ENCODE measurements around the gene LRP2.
"Not testable (repeated sequence)": the region's sequence is repeated elsewhere in the genome, so short reads cannot be mapped to it uniquely, and the experiment has no call there.

LRP2 gene

DNA sequence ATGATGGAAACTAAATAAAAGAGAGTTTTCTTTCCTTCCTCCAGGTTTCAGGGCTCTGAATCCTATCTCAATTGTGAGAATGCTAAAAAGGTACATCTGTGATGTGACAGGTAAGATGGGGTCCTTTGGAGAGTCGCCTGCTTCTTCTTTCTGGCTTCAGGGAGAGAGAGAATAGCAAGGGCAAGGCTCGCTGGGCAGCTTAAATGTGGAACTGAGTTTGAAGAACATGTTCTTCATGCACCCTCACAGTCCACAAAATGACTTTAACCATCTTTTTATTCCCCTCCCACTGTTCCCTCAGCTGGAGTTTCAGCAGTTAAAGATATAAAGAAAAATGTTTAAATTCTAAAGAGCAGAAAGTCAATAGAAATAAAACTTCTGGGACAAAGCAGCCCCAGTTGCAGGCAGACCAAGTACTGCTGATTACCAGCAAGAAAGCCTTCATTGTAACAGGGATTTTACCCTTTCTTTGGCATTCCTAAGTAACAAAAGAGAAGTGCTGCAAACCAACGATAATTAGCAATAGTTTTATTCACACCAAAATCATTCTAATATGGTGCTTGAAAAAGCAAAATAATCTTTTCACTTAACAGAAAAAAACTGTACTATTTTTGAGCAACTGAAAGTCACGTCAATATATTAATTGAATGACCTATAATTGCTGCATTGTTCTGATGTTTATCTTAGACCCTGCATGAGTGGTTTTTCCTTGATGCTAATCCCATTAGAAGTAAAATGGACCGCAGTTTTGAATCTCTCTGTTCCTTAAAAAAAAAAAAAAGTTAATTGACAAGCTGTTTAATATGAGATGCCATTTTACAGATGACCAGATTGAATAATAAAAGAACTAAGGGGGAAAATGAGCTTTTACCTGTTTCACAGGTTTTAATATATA, 61.5 kb downstream of the LRP2 start:
- DNase-seq: no peak

DNA sequence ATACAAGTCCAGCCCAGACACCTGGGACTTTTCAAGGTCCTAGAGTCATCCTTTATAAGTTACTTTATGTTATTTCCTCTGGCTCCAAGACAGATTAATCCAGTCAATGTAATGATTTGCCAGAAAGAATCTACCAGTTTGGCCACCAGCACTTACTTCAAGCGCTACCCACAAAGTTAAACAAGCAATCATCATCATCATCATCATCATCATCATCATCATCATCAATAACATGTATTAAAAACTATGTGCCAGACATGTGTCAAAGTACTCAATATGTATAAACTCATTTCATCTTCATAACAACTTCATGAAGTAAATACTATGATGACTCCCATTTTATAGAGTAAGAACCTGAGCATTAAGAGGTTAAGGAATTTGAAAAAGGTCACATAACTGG, 64.3 kb downstream of the LRP2 start:
- no peak for DNase-seq

DNA sequence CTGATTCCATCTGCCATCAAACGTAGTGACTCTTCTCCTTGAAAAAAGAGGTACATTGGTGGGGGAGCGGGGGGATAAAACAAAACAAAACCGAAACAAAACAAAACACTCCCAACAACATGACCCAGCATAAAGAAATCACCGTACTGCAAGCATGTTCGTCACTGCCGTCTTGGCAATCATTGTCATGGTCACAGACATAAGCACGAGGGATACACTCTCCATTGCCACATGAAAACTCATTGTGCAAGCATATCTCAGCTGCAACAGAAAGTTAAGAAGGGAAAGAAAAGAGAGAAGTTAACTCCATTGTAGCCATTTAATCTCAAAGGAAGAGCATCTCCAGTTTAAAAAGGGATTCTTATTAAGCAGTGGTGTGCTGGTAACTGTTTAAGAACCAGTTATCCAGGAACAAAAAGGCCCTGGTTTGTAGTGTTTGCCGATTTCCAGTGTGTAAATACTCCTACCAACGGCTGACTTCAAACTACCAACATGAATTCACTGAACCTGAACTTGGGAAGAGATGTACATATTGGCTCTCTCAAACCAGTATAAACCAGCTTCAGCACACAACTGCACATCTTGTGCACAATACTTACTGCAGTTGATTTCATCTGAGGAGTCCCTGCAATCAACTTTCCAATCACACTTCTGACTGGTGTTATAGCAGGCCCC, 68.2 kb downstream of the LRP2 start:
- no peak for DNase-seq

DNA sequence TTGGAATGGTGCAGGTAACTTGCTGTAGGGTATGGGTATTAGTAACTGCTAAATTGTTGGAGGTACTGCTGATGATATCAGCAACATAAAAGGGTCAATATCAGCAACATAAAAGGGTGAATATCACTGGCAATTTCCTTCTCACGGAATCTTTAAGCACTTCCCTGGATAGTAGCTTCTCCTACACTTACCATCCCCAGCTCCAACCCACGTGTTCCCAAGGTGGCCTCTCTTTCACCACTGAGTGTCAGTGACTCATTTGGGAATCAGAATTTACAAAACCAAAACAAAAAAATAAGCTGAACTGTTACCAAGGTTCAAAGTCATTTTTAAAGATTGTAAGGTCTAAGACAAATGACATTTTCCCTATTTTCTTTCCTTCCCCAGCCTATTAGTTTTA, 70.8 kb downstream of the LRP2 start:
- DNase-seq: no peak

DNA sequence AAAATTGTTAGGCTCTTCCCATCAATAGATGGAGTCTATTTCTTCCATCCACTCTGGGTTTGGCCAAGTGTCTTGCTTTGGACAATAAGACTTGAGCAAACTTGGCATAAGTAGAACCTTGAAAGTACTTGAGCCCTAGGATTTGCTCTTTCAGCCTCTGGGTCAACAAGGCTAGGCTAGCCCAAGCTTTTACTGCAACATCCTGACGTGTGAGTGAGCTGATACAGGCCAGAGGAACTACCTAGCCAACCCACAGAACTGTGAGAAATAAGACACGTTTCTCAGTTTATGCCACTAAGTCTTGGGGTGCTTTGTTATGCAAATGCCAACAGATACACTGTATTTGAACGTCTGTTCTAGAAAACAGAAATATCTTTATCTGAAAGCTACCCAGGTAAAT, 71.9 kb downstream of the LRP2 start:
- DNase-seq: no peak

DNA sequence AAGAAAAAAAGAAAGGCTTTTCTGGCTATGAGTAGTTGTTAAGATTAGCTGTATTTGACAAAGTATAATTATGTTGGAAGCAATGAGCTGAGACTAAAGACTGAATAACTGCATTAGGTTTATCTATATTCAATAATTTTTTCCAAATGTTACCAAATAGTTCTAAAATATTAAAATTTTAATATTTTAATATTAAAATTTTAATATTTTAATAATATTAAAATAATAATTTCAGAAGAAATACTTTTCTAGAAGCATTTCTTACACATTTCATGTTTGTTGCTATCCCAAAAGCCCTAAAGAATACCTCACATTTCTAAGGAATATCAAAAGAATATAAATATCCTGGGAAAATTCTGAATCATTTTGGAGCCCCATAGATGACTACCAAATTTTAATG, 74.7 kb downstream of the LRP2 start:
- DNase-seq: no peak

GRCh38 chr2:169286624-169287231, 75.6 kb downstream of the LRP2 start:
- no peak for DNase-seq

GRCh38 chr2:169285531-169286235, 76.7 kb downstream of the LRP2 start:
- no peak for DNase-seq

GRCh38 chr2:169280502-169280901, 81.8 kb downstream of the LRP2 start:
- DNase-seq: no peak

DNA sequence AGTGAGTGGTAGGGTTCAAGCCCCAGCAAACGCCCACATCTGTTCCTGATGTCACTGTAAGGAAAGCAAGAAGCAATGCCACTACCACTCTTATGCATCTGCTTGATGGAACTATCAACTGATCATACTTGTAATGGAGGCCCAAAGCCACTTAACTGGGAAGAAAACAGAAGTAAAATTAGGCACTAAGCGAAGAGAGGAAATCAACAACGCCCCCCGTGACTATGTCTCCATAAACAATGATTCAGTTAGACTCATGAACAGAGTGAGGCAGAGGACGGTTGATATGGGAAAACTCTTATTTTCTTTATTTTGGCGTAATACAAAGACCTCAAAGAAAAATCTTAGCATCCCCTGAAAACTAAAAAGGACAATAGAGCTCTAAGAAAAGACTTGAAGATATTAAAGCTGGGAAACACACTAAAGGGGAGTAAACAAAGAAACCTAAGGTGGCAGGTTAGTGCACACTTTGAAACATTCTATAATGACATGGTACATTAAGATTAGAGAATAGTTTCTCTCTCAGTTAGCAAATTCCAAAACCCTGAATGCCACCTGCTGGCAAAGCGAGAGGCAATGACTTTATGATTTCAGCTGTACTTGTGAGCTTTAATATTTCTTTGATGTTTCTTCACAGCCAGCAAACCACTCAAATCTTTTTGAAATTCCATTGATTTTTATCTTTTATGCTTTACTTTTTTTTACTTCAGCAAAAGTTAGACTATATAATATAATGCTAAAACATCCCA, 86.5 kb downstream of the LRP2 start:
- DNase-seq: no peak

DNA sequence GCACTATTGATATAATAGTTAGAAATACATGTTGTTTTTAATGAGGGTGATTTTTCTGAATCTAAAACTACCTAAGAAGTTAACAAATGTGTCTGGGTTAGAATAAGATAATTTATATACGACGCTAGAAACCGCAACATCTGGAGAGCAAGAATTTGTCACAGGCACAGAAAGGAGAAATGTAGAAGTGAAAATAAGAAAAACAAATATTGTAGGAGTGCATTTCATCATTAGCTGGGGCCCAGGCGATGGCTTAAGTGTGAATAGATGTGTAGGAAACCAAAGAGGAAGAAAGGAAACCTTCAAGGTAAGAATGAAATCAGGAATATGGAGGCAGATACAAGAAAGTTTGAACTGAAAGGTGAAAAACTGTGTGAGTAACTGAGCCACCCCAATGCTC, 90.3 kb downstream of the LRP2 start:
- DNase-seq: no peak

DNA sequence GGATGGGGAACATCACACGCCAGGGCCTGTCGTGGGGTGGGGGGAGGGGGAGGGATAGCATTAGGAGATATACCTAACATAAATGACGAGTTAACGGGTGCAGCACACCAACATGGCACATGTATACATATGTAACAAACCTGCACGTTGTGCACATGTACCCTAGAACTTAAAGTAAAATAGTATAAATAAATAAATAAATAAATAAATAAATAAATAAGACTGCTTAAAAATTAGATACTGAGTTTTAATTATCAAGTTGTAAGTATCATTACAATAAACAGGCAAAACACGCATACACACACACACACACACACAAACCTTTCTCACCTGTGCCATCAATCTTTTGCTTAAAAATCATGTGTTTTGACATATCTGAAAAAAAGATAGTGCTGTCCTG, 91.8 kb downstream of the LRP2 start:
- not testable (repeated sequence) for DNase-seq

DNA sequence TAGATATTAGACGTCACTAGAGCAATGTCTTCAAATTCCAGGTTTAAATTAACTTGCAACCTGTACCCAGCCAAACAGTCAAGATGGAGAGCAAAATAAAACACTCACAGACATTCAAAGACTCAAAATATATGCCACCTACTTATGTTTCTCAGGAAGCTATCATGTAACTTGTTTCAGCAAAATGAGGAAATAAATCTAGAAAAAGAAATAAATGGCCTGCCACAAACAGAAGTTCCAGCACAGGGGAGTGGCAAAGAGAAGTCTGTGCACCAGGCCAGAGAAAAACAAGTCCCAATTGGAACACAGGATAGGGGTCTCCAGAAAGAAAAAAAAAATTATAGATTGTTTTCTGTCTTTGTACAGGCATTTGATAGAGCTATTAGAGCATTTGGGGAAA, 96.7 kb downstream of the LRP2 start:
- no peak for DNase-seq

GRCh38 chr2:169260846-169261642, 101.3 kb downstream of the LRP2 start:
- no peak for DNase-seq

- DNase-seq: no peak
Observed at GRCh38 chr2:169260246-169260645, 102.1 kb downstream of the LRP2 start.

- DNase-seq: no peak
Observed at GRCh38 chr2:169259402-169259801, 102.9 kb downstream of the LRP2 start.

GRCh38 chr2:169258045-169258601, 104.2 kb downstream of the LRP2 start:
- DNase-seq: no peak

DNA sequence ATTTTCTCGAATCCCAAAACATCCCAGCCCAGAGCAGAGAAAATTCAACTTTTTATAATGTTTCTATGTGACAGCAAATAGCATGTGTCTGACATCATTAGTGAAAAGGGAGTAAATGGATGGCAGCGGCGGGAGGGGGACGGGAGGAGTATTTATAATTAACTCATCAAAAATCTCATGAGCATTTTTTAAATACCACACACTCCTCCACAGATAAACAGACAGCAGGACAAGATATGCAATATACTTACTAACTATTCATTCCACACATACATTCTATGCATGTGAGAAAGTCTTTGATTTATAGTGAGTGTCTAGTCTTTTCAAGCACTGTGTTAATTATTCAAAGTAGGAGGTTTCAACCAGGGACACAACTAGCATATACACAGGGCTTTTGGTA, 107.6 kb downstream of the LRP2 start:
- DNase-seq: no peak

- DNase-seq: no peak
Observed at GRCh38 chr2:169247211-169247610, 115.1 kb downstream of the LRP2 start.

DNA sequence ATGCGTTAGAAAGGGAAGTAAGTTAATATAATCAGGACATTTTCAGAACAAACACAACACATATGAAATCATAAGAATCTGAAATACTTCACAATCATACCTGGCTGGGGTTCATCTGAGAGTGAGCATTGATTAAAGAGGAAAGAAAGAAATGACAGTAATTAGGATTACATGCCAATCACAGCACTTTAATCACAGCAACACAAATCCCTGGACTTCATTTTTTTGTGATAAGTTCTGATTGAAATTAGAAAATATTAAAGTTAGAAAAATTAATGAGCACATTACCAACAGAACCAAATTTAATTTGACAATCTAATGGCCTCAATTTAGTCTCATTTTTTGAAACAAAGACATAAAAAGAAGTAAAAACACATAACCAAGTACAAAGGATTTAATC, 121.9 kb downstream of the LRP2 start:
- no peak for DNase-seq

GRCh38 chr2:169237939-169238338, 124.4 kb downstream of the LRP2 start:
- DNase-seq: no peak

Data from cortex of kidney (tissue), 1 donor.